ENCODE results near the gene UNC13A.

UNC13A gene

DNA sequence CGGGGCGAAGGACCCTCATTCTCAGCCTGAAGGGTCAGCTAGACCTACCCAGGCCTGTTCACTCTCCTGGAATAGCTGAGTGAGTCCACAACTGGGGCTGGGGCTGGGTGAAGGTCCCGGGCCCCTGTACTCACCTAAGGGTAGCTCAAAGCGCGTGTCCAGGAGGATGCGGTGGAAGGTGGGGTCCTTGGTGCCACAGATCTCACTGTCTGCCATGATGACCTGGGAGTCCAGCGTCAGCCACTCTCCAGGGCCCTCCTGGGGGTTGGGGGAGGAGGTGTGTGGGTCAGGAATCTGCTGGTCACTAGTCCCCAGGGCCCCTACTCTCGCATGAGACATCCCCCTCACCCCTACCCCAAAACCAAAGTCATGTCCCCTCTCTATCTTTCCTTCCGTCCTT lies 18.7 kb downstream of the UNC13A start:
- DNase-seq (ENCODE audit: low spot score), result no peak

GRCh38 chr19:17665058-17665457 lies 23.1 kb downstream of the UNC13A start:
- DNase-seq (ENCODE audit: low spot score), result no peak

GRCh38 chr19:17659996-17660395 lies 28.2 kb downstream of the UNC13A start:
- no peak for DNase-seq (ENCODE audit: low spot score)

- DNase-seq (ENCODE audit: low spot score), result peak; percentile 30
Observed at GRCh38 chr19:17658666-17659065, 29.5 kb downstream of the UNC13A start.

DNA sequence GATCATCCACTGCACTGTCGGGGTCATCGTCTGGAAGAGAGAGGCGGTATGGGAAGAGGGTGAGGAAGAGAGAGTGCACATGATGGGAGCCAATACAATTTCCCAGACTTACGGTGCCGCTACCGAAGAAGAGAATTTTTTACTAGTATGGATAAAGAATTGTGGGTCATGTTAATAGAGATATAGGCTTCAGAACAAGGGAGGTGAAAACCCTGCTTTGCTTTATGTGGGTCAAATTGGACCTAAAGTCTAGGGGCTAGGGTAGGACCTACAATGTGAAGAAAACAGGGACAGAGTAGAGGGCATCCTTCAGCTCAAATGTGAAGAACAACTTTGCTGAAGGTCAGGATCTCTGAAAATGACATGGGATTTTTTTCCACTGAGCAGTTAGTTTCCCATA lies 29.9 kb downstream of the UNC13A start:
- no peak for DNase-seq (ENCODE audit: low spot score)

DNA sequence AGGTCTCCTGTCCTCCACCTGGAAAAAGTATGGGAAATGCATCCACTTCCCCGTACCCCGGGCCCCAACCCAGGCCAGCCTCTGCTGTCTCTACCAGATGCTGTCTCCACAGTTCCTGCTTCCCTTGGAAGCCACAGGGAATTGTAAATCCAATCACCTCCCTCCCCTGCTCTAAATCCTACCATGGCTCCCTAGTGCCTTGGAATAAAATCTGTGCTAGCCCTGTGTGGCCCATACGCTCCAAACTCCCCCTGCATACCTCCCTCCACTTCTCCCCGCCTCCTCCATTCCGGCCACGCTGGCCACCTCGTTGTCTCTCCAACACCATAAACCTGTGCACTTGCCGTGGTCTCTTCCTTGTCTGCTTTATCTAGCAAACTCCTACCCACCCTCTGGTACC lies 31.2 kb downstream of the UNC13A start:
- DNase-seq (ENCODE audit: low spot score), result no peak

GRCh38 chr19:17655751-17656472 lies 32.2 kb downstream of the UNC13A start:
- no peak for DNase-seq (ENCODE audit: low spot score)

DNA sequence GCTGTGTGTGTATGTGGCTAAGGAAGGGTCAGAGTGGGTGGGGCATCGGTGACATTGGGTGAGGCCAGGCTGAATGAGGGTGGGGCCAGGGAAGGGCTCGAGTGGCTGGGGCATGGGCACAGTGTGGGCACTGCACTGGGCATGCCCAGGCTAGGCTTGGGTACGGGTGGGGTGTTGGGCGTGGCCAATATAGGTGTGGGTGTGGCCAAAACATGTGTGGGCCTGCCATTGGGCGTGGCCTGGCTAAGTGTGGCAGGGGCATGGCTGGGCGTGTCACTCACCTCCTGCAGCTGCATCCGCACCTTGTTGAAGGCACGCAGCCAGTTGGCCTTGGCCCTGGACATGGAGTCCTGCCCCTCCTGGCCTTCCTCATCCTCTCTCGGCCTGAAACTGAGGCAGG lies 33.2 kb downstream of the UNC13A start:
- DNase-seq (ENCODE audit: low spot score), result no peak

GRCh38 chr19:17652627-17653026 lies 35.5 kb downstream of the UNC13A start:
- DNase-seq (ENCODE audit: low spot score), result no peak

DNA sequence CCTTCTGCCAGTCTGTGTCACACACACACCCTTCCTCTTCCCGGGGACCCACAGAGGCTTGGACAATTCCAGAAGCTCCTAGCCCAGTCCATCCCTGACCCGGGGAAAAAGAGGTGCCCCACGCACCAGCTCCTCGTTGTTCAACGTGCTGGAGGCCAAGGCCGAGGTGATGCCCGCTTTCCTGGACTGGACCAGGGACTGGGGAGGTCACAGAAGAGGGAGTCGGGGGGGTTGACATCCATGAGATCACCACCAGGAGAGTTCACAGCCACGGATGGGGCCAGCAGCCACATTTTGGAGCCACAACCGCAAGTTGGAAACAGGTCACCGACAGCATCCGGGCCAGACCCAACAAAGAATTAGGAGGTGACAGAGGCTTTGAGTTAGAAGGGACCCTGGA lies 39.4 kb downstream of the UNC13A start:
- DNase-seq (ENCODE audit: low spot score), result no peak

DNA sequence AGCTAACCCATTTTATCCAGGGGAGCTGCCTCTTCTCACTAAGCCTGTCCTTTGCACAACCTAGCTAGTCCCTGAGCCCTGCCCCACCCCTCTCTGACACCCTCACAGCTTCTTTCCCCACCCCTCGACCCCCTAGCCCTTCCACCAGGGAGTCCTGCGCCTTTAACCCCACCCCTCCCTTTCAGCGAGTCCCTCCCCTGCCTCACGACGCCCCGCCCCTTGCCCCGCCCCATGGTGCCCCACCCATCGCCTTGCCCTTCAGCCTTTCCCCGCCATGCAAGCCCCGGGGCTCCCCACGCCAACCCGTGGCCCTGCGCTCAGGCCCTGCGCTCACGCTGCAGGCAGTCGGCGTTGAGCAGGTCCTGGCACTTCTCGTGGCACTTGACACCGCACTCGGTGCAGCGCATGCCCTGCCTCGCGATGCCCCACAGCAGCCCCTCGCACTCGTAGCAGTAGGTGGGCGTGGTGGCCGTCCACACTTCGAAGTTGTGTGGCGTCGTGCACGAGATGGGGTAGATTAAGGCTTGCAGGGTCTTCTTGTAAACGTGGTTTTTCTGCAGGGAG lies 40.0 kb downstream of the UNC13A start:
- no peak for DNase-seq (ENCODE audit: low spot score)

GRCh38 chr19:17647071-17648020 lies 40.8 kb downstream of the UNC13A start:
- DNase-seq (ENCODE audit: low spot score), result no peak

DNA sequence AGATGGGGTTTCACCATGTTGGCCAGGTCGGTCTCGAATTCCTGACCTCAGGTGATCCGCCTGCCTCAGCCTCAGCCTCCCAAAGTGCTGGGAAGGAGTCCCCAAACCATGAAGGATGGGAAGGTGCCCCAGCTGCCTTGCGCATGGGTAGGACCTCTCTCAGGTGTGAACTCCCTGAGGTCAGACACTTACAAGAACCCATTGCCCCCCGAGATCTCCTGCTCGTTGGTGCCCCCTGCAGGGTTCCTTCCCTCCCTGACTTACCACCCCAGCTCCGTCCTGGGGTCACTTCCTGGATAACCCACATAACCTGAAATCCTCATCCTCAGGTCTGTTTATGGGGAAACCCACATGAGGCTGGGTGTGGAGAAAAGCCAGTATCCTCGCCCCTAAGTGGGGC lies 41.7 kb downstream of the UNC13A start:
- no peak for DNase-seq (ENCODE audit: low spot score)

DNA sequence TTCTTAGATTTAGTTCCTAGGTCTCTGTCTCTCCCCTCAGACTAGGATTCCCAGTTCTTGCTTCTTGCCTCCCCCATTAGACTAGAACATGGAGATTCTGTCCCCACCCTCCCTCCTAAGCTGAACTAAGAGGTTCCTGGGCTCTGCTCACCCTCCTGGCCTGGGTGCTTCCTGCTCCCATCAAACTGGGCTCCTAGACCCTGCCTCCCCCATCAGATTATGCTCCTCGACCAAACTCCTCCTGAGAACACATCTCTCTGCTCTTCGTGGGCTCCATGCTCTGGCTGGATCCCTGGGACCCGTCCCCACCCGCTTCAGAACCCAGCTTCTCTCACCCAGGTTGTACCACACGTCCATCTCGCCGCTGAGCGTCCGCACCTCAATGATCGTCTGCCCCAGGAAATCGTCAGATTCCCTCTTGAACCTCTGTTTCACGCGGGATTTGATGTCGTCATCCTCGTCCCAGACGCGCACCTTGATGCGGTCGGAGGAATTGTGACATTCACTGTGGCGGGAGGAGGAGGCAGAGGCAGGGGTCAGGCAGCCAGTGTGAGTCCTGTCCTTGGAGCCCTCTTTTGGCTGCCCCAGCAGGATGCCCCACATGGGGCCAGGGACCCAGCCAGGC lies 42.7 kb downstream of the UNC13A start:
- DNase-seq (ENCODE audit: low spot score), result no peak

DNA sequence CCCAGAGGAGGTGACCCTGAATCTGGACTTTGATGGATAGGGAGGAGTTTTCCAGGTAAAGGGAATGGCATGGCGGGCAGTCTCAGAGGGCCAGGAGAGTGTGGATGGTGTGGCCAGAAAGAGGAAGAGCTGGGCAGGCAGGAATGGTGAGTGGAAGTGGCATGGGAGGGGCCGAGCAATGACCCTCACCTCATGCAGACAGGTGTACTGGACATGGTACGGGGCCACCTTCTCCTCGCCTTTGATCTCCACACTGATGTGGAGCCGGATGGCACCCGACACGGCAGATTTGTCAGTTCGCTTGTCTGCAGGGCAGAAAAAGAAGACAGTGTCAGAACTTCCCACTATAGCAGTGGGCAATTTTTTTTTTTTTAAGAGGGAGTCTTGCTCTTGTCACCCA lies 45.5 kb downstream of the UNC13A start:
- DNase-seq (ENCODE audit: low spot score), result no peak

DNA sequence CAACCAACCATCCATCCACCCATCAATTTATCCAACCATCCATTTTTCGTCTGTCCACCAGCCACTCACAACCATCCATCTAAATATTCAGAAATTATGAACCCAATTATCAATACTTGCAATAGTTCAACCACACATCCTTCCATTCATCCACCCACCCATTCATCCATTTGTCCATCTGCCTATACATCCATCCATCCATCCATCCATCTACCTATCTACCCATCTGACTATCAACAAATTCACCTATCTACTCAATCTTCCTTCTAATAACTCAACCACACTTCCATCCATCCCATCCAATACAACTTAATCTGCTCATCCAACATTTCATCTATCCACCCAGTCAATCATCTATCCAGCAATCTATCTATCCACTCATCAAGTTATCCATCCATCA lies 46.3 kb downstream of the UNC13A start:
- no peak for DNase-seq (ENCODE audit: low spot score)

GRCh38 chr19:17641181-17641580 lies 47.0 kb downstream of the UNC13A start:
- no peak for DNase-seq (ENCODE audit: low spot score)

GRCh38 chr19:17633700-17634099 lies 54.5 kb downstream of the UNC13A start:
- DNase-seq (ENCODE audit: low spot score), result no peak

GRCh38 chr19:17632577-17632976 lies 55.6 kb downstream of the UNC13A start:
- no peak for DNase-seq (ENCODE audit: low spot score)

GRCh38 chr19:17629760-17630159 lies 58.4 kb downstream of the UNC13A start:
- DNase-seq (ENCODE audit: low spot score), result no peak

DNA sequence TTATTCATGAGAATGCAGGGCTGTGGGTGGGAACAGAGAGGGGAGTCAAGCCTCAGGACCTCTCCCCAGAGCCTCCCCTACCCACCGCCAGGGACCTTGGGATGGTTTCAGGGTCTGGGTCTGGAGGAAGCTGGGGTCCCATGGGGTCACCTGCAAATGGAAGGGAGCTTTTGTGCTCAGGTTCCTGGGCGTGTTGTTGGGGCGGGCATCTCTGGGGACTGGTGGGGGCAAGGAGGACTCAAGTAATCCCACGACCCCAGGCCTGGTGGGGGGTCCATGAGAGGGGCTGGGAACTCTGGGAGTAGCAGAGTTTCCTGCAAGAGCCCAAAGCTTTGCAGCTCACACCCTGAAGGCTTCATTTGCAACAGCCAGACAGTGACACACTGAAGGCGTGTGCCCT lies 60.2 kb downstream of the UNC13A start:
- no peak for DNase-seq (ENCODE audit: low spot score)

GRCh38 chr19:17627161-17627560 lies 61.0 kb downstream of the UNC13A start:
- DNase-seq (ENCODE audit: low spot score), result no peak
